WTC11 (cell line): ENCODE measurements around the gene TMEM54.

ENCODE experiments used
- FOXK1 ChIP-seq: sonication (generic); formaldehyde crosslinking; IDR thresholded peaks from 2 replicates; pipeline ENCODE4 v1.8.0; 2022; ENCODE audit warnings: mild to moderate bottlenecking, moderate library complexity, missing genetic modification reagents
- GRHL2 ChIP-seq: fragments of 250-450 bp; sonication (Bioruptor Pico); IDR thresholded peaks from 2 replicates; pipeline ENCODE4 v1.8.0; 2022; ENCODE audit warnings: mild to moderate bottlenecking, moderate library complexity; ENCODE audit not compliant: insufficient replicate concordance, severe bottlenecking
- NFE2L1 ChIP-seq: sonication (generic); formaldehyde crosslinking; IDR thresholded peaks from 2 replicates; pipeline ENCODE4 v1.8.1; 2023; ENCODE audit warnings: missing genetic modification reagents
- NFYB ChIP-seq: sonication (generic); formaldehyde crosslinking; conservative IDR thresholded peaks from 2 replicates; pipeline ENCODE4 v1.8.0; 2022; ENCODE audit warnings: low read depth, missing genetic modification reagents
- NR1H2 ChIP-seq: sonication (generic); formaldehyde crosslinking; IDR thresholded peaks from 2 replicates; pipeline ENCODE4 v1.9.0; 2021; ENCODE audit warnings: mild to moderate bottlenecking, moderate library complexity, missing genetic modification reagents
- NR2C2 ChIP-seq: sonication (generic); formaldehyde crosslinking; IDR thresholded peaks from 2 replicates; pipeline ENCODE4 v1.8.0; 2022; ENCODE audit warnings: mild to moderate bottlenecking, missing genetic modification reagents
- SP1 ChIP-seq: sonication (generic); formaldehyde crosslinking; conservative IDR thresholded peaks from 2 replicates; pipeline ENCODE4 v1.8.1; 2022; ENCODE audit warnings: missing genetic modification reagents
- ZNF121 ChIP-seq: sonication (generic); formaldehyde crosslinking; IDR thresholded peaks from 2 replicates; pipeline ENCODE4 v1.8.0; 2023; ENCODE audit warnings: missing genetic modification reagents
- ZNF423 ChIP-seq: fragments of 250-450 bp; sonication (Bioruptor Pico); IDR thresholded peaks from 2 replicates; pipeline ENCODE4 v2.1.2; 2022; ENCODE audit warnings: mild to moderate bottlenecking, moderate library complexity
- TF ChIP-seq, protein P1 (sequence below): sonication (generic); formaldehyde crosslinking; IDR thresholded peaks from 2 replicates; pipeline ENCODE4 v1.8.1; 2022; ENCODE audit warnings: low read depth, missing genetic modification reagents, borderline replicate concordance
- TF ChIP-seq, protein P2 (sequence below): fragments of 200-600 bp; IDR thresholded peaks from 2 replicates; pipeline ENCODE4 v1.8.0; 2022; ENCODE audit warnings: antibody characterized with exemption
- TF ChIP-seq, protein P3 (sequence below): sonication (generic); formaldehyde crosslinking; IDR thresholded peaks from 2 replicates; pipeline ENCODE4 v1.8.1; 2022; ENCODE audit warnings: mild to moderate bottlenecking, missing genetic modification reagents, moderate library complexity, borderline replicate concordance

DNA sequence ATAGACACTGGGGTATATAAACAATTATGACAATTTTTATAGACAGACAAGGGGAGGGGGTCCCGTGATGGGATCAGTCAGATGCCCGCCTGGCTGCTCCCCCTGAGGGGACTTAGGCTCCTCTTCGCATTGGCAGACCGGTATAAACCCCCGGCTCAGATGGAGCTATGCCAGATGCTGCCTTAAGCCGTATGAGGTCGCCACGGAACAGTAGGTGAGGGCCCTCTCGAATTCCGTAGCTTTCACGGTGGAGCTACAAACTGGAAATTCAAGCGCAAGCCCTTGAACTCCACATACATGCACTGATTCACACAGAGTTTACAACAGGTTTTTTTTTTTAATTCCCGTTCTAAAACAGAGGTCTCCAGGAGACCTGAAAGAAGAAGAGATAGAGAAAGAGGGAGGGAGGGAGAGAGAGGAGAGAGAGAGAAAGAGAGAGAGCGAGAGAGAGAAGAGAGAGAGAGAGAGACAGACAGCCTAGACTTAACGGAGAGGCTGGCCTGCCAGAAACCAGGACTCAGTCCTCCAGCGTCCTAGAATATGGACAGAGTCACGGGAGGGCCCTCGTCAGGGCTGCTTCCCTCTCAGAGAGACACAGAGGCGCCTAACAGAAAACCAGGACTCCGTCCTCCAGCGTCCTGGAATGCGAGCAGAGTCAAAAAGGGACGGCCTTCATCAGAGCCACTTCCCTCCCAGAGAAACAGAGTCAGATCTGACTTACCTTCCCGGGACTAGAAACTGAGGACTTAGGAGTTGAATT, 24.4 kb upstream of the TMEM54 start:
- TF ChIP-seq ZNF121 (CRISPR knock-in tag), result no peak
- TF ChIP-seq, protein P1, sequence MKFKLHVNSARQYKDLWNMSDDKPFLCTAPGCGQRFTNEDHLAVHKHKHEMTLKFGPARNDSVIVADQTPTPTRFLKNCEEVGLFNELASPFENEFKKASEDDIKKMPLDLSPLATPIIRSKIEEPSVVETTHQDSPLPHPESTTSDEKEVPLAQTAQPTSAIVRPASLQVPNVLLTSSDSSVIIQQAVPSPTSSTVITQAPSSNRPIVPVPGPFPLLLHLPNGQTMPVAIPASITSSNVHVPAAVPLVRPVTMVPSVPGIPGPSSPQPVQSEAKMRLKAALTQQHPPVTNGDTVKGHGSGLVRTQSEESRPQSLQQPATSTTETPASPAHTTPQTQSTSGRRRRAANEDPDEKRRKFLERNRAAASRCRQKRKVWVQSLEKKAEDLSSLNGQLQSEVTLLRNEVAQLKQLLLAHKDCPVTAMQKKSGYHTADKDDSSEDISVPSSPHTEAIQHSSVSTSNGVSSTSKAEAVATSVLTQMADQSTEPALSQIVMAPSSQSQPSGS, result no peak
- no peak for TF ChIP-seq FOXK1 (CRISPR knock-in tag)
- no peak for TF ChIP-seq NR1H2 (CRISPR knock-in tag)
- TF ChIP-seq, protein P2, sequence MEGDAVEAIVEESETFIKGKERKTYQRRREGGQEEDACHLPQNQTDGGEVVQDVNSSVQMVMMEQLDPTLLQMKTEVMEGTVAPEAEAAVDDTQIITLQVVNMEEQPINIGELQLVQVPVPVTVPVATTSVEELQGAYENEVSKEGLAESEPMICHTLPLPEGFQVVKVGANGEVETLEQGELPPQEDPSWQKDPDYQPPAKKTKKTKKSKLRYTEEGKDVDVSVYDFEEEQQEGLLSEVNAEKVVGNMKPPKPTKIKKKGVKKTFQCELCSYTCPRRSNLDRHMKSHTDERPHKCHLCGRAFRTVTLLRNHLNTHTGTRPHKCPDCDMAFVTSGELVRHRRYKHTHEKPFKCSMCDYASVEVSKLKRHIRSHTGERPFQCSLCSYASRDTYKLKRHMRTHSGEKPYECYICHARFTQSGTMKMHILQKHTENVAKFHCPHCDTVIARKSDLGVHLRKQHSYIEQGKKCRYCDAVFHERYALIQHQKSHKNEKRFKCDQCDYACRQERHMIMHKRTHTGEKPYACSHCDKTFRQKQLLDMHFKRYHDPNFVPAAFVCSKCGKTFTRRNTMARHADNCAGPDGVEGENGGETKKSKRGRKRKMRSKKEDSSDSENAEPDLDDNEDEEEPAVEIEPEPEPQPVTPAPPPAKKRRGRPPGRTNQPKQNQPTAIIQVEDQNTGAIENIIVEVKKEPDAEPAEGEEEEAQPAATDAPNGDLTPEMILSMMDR, result no peak
- no peak for TF ChIP-seq NR2C2
- TF ChIP-seq ZNF423 (CRISPR knock-in tag), result no peak
- no peak for TF ChIP-seq GRHL2 (CRISPR knock-in tag)
- TF ChIP-seq, protein P3, sequence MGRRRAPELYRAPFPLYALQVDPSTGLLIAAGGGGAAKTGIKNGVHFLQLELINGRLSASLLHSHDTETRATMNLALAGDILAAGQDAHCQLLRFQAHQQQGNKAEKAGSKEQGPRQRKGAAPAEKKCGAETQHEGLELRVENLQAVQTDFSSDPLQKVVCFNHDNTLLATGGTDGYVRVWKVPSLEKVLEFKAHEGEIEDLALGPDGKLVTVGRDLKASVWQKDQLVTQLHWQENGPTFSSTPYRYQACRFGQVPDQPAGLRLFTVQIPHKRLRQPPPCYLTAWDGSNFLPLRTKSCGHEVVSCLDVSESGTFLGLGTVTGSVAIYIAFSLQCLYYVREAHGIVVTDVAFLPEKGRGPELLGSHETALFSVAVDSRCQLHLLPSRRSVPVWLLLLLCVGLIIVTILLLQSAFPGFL (CRISPR knock-in tag), result no peak
- no peak for TF ChIP-seq NFYB (CRISPR knock-in tag)
- no peak for TF ChIP-seq SP1 (CRISPR knock-in tag)
- no peak for TF ChIP-seq NFE2L1 (CRISPR knock-in tag)
